ENCODE data around the gene RIC3.

Gene RIC3

GRCh38 chr11:8127447-8127846 is 41.4 kb downstream of the RIC3 start:
- TF ChIP-seq CTCF (IDR thresholded peaks at IDR 0.05), result no peak

GRCh38 chr11:8126649-8127289 is 42.1 kb downstream of the RIC3 start:
- no peak for TF ChIP-seq CTCF (IDR thresholded peaks at IDR 0.05)

- TF ChIP-seq CTCF (IDR thresholded peaks at IDR 0.05), result no peak
Measured at GRCh38 chr11:8122173-8122764, 46.6 kb downstream of the RIC3 start.

GRCh38 chr11:8111636-8112035 is 57.2 kb downstream of the RIC3 start:
- TF ChIP-seq CTCF (IDR thresholded peaks at IDR 0.05), result no peak

GRCh38 chr11:8110396-8110795 is 58.4 kb downstream of the RIC3 start:
- TF ChIP-seq CTCF (IDR thresholded peaks at IDR 0.05), result no peak

GRCh38 chr11:8109675-8110074 is 59.1 kb downstream of the RIC3 start:
- TF ChIP-seq CTCF (IDR thresholded peaks at IDR 0.05), result no peak

- TF ChIP-seq CTCF (IDR thresholded peaks at IDR 0.05), result no peak
Measured at GRCh38 chr11:8108421-8108820, 60.4 kb downstream of the RIC3 start.
